GM11168 (cell line): Measurements from ENCODE around the gene PGAM2.

Experiments
- in situ Hi-C: fragments of 300-500 bp; cut with MboI; formaldehyde crosslinking; loops from one replicate; pipeline ENCODE4 v1.12.0; 2022; ENCODE audit warnings: low sequenced_read_pairs; ENCODE audit not compliant: unreplicated experiment

The PGAM2 gene

DNA sequence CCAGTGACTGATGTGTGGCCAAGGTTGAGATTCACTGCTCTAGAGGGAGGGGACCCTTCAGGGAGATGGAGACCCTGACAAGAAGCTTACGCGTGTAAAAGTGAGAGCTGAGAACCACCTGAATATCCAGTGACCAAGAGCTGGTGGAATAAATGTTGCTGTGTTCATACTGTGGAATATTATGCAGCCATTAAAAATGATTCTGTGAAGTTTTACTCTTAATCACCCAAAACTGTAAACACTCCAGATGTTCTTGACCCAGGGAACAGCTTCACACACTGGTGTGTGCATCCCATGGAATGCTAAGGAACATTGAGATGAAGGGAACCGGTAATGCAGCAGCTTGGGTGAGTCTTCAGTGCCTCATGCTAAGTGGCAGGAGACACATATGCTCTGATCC, 21.3 kb upstream of the PGAM2 start:
- in situ Hi-C loops = no loop called here

DNA sequence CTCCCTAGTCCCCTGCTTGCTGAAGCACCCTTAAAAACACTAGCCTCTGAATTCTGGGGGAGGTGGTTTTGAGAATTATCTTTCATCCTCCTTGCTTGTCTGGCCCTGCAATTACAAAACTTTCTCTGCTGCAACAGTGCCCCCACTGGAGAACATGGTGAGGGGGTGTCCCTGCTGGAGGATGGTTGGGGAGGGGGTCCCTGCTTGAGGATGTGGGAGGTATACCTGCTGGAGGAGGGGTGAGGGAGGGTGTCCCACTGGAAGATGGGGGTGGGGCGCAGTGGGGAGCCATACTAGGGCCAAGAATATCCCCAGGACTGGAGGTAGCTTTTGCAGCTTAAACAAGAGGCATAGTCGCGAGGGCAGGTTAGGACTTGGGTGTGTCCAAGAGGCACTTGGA, 20.2 kb upstream of the PGAM2 start:
- in situ Hi-C loops = no loop called here

DNA sequence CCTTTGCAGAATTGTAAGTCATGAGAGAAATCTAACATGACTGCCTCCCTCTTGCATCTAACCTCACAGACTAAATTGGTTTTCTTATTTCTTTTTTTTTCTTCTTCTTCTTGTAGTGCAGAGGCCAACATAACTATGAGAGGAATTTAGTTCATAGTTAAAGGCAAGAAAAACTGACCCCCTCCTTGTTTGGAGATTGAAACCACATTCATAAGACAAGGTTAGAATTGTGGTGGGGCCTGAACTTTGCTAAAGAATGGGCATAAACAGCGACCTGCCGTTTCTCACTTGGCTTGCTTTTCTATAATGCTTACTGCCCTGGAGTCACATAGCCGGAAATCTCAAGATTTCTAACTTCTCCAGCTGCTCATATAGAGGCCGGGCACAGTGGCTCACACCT, 19.3 kb upstream of the PGAM2 start:
- in situ Hi-C loops = no loop called here

DNA sequence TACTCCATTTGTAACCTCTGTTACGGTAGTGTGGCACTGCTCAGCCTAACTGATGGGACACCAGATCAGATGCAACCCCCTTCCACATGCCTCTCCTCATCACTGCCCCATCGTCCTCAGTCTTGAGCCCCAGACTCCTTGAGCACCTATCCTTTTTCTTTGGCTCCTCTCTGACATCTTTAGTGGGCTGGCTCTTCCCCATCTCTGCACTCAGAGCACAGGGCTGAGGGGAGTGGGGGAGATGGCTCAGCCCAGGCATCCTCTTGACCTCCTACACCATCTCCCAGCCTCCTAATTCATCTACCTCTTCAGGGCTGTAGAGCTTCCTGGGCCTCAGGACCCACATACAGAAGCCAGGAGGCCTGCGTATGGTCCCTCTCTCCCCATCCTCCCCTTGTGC, 18.4 kb upstream of the PGAM2 start:
- in situ Hi-C loops = no loop called here

DNA sequence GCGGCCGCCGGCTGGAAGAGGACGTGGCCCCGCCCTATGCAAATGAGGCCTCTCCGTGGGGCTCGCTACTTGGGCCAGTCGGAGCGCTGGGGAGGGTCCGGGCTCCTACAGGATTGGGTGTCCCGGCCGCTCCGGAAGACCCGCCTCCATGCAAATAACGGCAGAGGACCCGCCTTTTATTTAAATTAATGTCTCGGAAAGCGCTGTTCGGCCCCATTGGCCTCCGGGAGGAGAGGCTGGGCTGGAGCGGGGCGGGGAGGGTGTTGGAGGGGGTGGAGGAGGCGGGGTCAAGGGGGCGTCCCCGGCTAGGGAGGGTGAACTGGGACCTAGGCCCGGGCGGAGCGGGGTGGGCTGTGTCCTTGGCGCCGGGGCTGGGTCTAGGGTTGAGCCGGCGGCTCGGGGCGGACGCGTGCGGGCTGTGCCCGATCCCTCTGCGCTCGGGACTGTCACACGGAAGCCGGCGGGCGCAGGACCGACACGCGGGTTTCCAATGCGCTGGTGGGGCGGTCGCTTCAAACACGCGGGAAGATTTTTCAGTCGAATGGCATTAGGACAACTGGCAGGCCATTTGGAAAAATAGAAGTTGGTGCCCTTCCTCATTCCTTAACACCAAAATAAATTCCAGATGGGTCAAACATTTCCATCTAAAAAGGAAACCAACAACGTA, 17.3 kb upstream of the PGAM2 start:
- in situ Hi-C loops = no loop called here

DNA sequence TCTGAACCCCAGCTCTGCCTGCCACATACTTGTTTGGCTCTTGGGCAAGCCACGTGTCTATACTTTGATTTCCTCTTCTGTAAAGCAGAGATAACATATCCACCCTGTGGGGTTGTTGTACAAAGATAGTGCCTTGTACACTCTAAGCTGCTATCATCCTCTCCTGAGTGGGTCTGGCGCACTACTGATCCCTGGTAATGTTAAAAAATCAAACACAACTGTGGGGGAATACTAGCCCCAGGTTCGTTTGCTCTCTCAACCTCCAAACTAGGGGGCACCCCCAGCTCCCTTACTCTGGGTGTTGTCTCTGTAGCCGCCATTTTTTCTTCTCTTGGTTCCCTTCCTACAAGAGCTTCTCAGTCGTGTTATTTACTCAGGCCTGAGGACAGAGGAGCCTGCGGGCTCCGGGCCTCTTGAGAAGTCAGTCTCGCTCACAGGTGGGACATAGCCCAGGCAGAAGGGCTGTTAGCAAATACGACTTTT, 15.9 kb upstream of the PGAM2 start:
- in situ Hi-C loops = no loop called here

DNA sequence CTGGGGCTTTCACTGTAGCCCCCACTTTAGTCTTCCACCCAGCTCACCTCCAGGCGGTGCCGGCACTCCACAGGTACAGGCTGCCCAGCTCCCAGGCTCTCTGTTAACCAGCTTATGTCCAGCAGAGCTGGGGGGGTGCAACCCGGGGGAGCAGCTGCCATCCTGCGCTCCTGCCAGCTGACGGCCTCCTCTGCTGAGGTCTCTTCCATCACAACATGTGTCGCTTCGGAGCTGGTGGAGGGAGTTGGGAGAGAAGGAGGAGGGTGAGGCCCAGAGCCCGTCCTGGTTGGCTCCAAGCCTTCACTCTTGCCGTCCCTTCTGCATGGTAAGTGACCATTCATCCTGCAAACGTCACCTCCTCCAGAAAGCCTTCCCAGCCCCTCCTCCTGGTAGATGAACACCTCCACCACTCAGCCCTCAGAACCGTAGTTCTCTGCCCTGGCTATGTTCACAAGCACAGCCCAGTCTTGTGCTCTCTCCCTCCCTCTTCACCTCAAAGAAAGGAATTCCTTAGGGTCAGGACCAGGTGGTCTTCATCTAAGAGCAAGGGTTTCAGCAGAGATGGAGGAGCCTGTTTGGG, 15.4 kb upstream of the PGAM2 start:
- in situ Hi-C loops = no loop called here

DNA sequence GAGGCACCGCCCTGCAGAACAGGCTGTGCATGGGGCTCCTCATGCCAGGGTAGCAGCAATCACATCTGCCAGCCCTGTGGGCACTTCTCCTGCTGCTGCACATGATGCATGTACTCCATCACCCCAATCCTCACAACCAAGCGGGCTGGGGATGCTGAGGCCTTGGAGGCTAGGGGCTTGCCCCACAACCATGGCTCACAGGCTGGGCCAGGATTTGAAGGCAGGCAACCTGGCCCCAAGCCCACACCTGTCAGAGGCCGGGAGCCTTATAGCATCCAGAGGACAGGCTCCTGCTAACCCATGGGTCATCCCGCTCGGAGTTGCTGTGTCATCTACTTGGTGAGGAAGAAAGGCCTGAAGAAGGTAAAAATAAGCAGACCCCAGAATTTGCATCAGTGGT, 14.8 kb upstream of the PGAM2 start:
- in situ Hi-C loops = no loop called here

DNA sequence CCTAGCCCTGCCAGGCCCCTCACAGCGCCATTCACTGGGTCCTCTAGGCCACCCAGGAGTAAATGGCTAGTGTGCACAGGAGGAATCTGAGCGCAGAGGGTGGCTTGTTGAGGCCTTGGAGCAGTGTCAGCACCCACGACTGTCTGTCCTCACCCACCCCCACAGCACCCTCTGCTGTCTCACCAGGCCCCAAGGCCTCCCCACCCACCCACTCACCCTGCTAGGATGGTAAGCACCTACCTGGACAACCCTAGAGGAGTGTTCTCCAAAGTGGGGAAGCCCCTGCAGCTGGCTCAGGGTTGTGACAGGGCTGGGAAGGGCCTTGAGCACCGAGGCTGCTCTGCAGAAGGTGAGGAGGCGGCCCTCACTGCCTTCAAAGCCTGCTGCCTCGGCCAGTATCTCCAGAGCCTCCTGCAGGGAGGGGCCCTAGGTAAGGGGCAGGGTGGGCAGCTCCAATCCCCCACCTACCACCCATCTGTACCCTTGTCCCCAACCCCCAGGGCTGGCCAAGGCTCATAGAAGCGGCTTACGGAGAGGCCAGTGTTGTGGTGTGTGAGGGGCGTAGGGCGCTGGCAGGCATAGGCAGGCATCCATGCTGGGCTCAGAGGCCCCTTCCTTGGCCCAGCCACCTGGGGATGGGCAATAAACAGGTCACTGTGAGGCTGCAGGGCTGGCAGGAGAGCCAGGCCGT, 14.1 kb upstream of the PGAM2 start:
- in situ Hi-C loops = no loop called here

DNA sequence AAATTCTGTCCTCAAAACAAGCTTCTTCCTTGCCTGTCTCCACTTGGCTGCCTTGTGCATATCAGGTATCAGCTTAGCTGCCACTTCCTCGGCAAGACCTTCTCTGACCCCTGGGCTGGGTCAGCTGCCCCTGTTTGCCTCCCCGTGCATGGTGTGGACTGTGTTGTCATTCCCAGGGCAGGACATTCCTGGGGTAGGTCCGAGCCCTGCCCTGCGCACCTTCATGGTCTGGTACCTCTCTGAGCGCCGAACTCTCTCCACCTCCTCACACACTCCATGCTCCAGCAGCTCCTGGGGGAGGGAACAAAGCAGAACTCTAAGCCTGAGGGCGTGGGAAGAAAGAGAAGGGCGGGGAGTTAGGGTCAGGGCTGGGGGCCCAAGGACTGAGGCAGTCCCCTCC, 13.2 kb upstream of the PGAM2 start:
- in situ Hi-C loops = no loop called here

DNA sequence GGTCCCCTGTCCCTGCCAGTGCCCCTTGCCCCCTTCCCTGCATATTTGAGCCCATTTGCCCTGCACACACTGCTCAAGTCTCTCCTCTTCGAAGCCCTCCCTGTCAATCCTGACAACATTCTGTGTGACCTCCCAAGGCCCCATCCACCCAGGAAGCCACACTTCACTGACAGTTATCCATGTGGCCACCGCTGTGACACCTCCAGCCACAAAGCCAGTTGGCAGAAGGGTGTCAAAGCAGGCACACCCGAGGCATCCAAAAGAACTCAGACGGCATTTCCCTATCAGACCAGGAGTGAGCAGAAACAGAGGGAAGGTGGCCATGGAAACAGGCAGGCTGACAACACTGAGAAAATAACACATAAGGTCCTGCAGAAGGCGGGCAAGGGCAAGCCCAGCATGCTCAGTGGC, 12.3 kb upstream of the PGAM2 start:
- in situ Hi-C loops = no loop called here

DNA sequence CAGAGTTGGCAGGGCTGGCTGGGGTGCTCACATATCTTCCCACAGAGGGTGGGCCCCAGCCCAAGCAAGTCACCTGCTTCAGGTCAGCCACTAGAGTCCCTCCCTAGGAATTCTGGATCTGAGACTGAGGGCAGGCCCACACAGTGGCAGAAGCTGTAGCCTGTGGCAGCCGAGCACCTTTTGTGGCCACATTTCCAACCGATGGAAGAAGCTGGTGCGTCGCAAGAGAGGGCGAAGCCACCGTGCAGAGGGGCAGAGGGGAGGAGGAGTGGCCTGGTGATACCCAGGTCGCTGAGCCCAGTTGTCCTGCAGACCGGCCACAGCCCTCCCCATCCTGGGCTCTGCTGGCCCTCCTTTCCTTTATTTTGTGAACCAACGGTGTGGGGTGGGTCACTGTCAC, 11.7 kb upstream of the PGAM2 start:
- in situ Hi-C loops = no loop called here

DNA sequence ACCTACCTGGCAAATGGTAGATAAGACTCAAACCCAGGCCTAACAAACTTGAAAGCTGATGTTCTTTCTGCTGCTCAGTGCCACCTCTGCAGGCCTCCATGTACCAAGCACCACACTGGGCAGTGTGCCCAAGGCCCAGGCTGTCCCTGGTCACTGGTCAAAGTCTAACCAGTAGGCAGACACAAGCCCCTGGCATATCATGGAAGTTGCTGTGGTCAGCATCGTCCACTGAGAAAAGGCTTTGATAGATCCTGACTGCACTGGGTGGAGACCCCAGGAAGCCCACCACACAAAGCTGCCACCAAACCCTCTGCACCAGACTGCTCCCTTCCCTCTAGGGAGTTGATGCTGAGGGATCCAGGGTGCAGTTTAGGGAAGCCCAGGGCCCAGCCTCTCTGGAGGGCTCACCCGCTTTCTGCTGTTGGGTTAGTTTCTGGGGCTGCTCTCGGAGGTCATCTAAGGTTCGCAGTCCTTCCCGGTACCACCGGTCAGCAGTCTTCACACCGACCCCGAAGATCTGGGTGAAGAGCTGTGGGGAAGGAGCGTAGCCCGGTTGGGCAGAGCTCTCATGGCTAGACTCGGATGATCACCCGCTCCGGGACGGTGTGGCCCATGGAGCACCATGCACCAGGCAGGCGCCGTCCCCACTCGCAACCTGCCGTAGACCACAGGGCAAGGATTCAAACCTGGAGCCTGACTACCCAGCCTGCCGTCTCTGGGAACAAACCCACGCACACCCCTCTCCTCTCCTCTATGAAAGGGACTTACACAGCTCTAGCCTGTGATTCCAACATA, 10.9 kb upstream of the PGAM2 start:
- in situ Hi-C loops = no loop called here

DNA sequence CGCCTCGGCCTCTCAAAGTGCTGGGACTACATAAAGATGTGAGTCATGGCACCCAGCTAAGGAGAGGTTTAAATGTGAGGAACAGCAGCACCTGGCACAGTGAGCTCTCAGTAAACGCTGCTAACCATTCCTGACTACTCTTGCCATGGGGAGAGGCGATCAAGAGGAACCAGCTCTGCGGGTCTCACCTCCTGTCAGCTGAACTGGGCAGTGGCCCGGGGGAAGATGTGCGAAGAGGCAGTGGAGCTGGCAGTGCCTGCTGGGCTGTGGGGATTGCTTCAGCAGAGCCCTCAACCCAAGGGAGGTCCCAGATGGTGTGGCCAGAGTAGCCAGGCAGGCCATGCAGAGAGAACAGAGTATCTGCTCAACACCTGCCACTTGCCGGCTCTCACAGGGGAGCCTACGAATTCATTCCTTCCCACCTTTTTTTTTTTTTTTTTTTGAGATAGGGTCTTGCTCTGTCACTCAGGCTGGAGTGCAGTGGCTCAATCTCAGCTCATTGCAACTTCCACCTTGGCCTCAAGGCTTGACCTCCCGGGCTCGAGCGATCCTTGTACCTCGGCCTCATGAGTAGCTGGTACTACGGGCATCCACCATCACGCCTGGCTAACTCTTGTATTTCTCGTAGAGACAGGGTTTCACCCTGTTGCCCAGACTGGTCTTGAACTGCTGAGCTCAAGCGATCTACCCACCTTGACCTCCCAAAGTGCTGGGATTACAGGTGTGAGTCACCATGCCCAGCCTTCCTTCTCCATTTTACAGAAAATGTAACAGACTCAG, 10.1 kb upstream of the PGAM2 start:
- in situ Hi-C loops = no loop called here

DNA sequence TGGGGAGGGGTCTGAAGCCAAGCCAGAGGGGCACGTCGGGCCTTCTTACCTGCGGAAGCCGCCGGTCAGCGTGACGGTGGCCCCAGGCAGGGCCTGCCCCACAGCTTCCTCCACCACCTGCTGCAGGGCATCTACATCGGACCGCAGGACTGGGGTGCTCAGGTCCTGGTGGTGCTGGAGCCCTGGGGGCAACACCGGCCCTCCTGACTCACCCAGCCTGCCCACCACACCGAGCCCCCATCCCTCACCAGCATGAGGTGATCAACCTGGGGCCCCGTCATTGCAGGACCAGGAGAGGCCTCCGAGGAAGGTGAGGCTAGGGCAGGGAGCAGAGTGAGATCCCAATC, 9.0 kb upstream of the PGAM2 start:
- in situ Hi-C loops = no loop called here

DNA sequence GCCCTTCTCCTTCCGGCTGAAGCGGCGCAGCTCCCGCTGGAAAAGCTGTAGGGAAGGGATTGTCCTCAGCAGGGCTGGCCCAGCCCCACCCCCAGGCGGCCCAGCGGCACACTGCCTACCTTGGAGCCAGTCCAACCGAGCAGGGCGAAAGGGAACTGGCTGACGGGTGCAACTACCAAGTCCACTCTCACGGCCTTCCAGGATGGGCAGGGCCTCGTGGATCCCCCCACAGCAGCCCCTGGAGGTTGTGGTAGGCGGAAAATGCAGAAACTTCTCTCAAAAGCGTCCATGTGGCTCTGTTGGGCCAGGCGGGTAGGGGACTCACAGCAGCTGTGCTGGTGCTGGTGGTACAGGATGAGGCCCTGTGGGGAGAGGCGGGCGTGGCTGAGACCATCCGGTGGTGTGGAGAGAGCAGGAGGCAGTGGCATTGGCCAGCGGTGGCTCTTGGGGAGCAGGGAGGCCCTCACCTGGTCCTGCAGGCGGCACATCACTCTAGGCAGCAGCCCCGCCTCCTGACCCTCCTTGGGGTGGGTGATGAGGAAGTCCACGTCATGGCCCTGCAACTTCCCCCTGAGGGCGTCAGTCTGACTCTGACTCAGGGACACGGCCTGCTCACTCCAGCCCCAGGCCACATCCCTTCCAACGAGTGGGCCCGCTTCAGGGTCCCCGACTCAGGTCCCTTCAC, 8.4 kb upstream of the PGAM2 start:
- in situ Hi-C loops = no loop called here

DNA sequence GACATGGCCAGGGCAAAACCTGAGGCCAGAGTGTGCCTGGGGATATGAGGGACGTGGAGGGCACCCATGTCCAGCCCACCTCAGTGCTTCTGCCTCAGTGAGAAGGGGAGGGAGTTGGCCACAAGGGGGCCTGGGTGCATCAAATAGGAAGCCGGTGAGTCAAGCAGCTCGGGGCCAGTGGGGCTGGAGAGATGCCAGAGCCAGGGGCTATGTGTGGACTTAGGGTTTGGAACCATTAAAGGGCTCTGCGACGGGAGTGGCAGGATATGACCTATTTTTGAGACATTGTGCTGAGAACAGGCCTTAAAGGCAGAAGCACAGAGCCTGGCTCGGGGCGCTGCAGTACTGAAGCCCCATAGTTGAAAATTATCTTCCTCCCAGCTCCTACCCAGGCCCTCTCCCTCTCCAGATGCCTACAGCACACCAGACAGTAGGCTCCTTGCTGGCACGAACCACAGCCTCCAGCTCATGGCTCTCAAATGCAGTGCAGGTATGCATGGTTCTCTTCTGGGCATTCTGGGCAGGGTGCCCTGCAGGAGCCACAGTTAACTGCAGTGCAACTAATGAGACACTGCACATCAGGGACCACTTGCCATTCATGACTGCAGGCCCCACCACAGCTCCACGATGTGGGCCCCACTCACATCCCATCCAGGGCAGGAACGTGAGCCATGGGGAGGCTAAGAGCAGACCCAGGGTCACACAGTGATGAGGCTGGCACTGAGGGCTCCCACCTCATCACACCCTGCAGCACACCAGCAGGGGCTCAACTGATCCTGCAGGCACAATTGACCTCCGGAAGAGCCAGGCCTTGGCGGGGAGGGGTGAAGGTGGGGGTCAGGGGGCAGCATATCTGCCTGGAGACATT, 7.2 kb upstream of the PGAM2 start:
- in situ Hi-C loops = no loop called here

DNA sequence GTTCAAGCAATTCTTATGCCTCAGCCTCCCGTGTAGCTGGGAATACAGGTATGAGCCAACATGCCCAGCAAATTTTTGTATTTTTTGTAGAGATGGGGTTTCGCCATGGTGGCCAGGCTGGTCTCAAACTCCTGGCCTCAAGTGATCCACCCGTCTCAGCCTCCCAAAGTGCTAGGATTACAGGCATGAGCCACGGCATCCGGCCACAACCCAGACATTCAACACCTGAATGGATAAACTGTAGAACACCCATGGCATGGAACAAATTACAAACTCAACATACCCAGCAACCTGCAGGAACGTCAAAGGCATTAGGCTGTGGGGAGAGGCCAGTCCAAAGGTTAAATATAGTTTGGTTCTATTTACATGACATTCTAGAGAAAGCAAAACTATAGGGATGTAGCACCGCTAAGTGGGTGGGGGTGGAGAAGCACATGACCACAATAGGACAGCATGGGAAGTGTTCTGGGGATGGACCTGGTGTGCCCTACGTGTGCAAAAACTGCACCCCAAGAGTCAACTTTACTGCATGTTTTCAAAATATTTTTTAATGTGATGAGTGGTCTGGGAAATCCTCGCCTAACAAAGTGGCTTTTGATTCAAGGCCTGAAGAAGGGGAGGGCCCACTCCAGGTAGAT, 6.5 kb upstream of the PGAM2 start:
- in situ Hi-C loops = no loop called here
